H9 (cell line): ENCODE results near the gene VEZT. TPM values are rescaled to one million over a fixed set of nuclear protein-coding genes. Genes with fewer than 3 reads are reported as not detected.

Experiments
- DNase-seq: peaks from one replicate; pipeline ENCODE4 v3.0.0-alpha.2; 2017
- H2AFZ ChIP-seq: one replicate; pipeline ENCODE4 v1.6.1; 2013; ENCODE audit warnings: mild to moderate bottlenecking, low read length, control low read depth, moderate library complexity
- H2AK5ac ChIP-seq: 2 replicates; pipeline ENCODE4 v1.6.1; 2013; ENCODE audit warnings: low read length, control low read depth, mixed read lengths; ENCODE audit not compliant: insufficient read length
- H2BK120ac ChIP-seq: one replicate; pipeline ENCODE4 v1.6.1; 2013; ENCODE audit warnings: low read depth, mild to moderate bottlenecking, low read length, control low read depth, inconsistent platforms; ENCODE audit not compliant: poor library complexity, severe bottlenecking
- H2BK12ac ChIP-seq: 2 replicates; pipeline ENCODE4 v1.6.1; 2013; ENCODE audit warnings: low read length, control low read depth, mixed read lengths, low read depth; ENCODE audit not compliant: insufficient read length
- H2BK15ac ChIP-seq: 2 replicates; pipeline ENCODE4 v1.6.1; 2013; ENCODE audit warnings: low read depth, low read length, control low read depth
- H2BK20ac ChIP-seq: one replicate; pipeline ENCODE4 v1.6.1; 2013; ENCODE audit warnings: low read depth, mild to moderate bottlenecking, low read length, control low read depth, inconsistent platforms; ENCODE audit not compliant: poor library complexity, severe bottlenecking
- H2BK5ac ChIP-seq: 2 replicates; pipeline ENCODE4 v1.6.1; 2013; ENCODE audit warnings: low read length, control low read depth, mixed read lengths; ENCODE audit not compliant: insufficient read length
- H3K14ac ChIP-seq: 2 replicates; pipeline ENCODE4 v1.6.1; 2013; ENCODE audit warnings: low read length, control low read depth; ENCODE audit not compliant: insufficient read depth
- H3K18ac ChIP-seq: 2 replicates; pipeline ENCODE4 v1.6.1; 2013; ENCODE audit warnings: low read depth, mild to moderate bottlenecking, mixed read lengths, low read length, control low read depth; ENCODE audit not compliant: insufficient read length
- H3K23ac ChIP-seq: 2 replicates; pipeline ENCODE4 v1.6.1; 2013; ENCODE audit warnings: low read length, control low read depth, mixed read lengths, low read depth; ENCODE audit not compliant: insufficient read length
- H3K23me2 ChIP-seq: 2 replicates; pipeline ENCODE4 v1.6.1; 2013; ENCODE audit warnings: low read depth, mild to moderate bottlenecking, mixed read lengths, low read length, control low read depth; ENCODE audit not compliant: insufficient read length, poor library complexity, severe bottlenecking
- H3K27ac ChIP-seq: 2 replicates; pipeline ENCODE4 v1.5.1; 2013; ENCODE audit warnings: low read length, control low read depth, mixed read lengths, low read depth; ENCODE audit not compliant: insufficient read length
- H3K27me3 ChIP-seq: 2 replicates; pipeline ENCODE4 v1.6.1; 2013; ENCODE audit warnings: low read length, control low read depth, inconsistent platforms; ENCODE audit not compliant: insufficient read depth
- H3K4ac ChIP-seq: 2 replicates; pipeline ENCODE4 v1.6.1; 2013; ENCODE audit warnings: low read depth, mild to moderate bottlenecking, control low read depth, inconsistent platforms, low read length, moderate library complexity
- H3K4me1 ChIP-seq: 2 replicates; pipeline ENCODE4 v1.6.1; 2013; ENCODE audit warnings: low read length, control low read depth, inconsistent platforms; ENCODE audit not compliant: insufficient read depth
- H3K4me2 ChIP-seq: 2 replicates; pipeline ENCODE4 v1.6.1; 2013; ENCODE audit warnings: low read length, control low read depth, mixed read lengths; ENCODE audit not compliant: insufficient read length, insufficient read depth
- H3K56ac ChIP-seq: 2 replicates; pipeline ENCODE4 v1.6.1; 2013; ENCODE audit warnings: low read depth, mild to moderate bottlenecking, mixed read lengths, low read length, control low read depth; ENCODE audit not compliant: insufficient read length
- H3K79me1 ChIP-seq: 2 replicates; pipeline ENCODE4 v1.6.1; 2013; ENCODE audit warnings: low read depth, mild to moderate bottlenecking, moderate library complexity, low read length, control low read depth, inconsistent platforms; ENCODE audit not compliant: insufficient read depth, poor library complexity, severe bottlenecking
- H3K79me2 ChIP-seq: 2 replicates; pipeline ENCODE4 v1.6.1; 2013; ENCODE audit warnings: low read length, control low read depth, inconsistent platforms; ENCODE audit not compliant: insufficient read depth
- H3K9ac ChIP-seq: 2 replicates; pipeline ENCODE4 v1.6.1; 2013; ENCODE audit warnings: low read length, control low read depth, mixed read lengths; ENCODE audit not compliant: insufficient read length; ENCODE audit errors: extremely low read depth
- H3K9me3 ChIP-seq: one replicate; pipeline ENCODE4 v1.6.1; 2013; ENCODE audit warnings: low read depth, low read length, inconsistent platforms; ENCODE audit not compliant: control insufficient read depth
- H3T11ph ChIP-seq: one replicate; pipeline ENCODE4 v1.6.1; 2013; ENCODE audit warnings: mild to moderate bottlenecking, low read length, control low read depth, inconsistent platforms
- H4K20me1 ChIP-seq: one replicate; pipeline ENCODE4 v1.6.1; 2013; ENCODE audit not compliant: control insufficient read depth, insufficient read length, insufficient read depth
- H4K5ac ChIP-seq: 2 replicates; pipeline ENCODE4 v1.6.1; 2013; ENCODE audit warnings: low read depth, mild to moderate bottlenecking, mixed read lengths, low read length, control low read depth; ENCODE audit not compliant: insufficient read length
- H4K8ac ChIP-seq: replicated peaks from 2 replicates; pipeline ENCODE4 v1.6.1; 2013; ENCODE audit warnings: low read length, control low read depth, mixed read lengths, low read depth; ENCODE audit not compliant: insufficient read length
- H4K91ac ChIP-seq: 2 replicates; pipeline ENCODE4 v1.6.1; 2013; ENCODE audit warnings: low read depth, mild to moderate bottlenecking, moderate library complexity, mixed read lengths, low read length, control low read depth; ENCODE audit not compliant: insufficient read length
- H3K27ac Mint-ChIP-seq, 3 experiments: 2 replicates in 2 of 3; 3 replicates in 1 of 3; pipeline ENCODE4 v1.8.0; 2020 to 2021; ENCODE audit warnings: mixed read lengths in 3 of 3, mild to moderate bottlenecking in 1 of 3, moderate library complexity in 1 of 3
- H3K27me3 Mint-ChIP-seq: 2 replicates; pipeline ENCODE4 v1.8.0; 2021; ENCODE audit warnings: low read depth, mild to moderate bottlenecking, moderate library complexity, mixed read lengths
- H3K36me3 Mint-ChIP-seq, 3 experiments: 2 replicates in 2 of 3; 3 replicates in 1 of 3; pipeline ENCODE4 v1.8.0; 2020 to 2021; ENCODE audit warnings: low read depth in 3 of 3, mixed read lengths in 3 of 3; ENCODE audit not compliant: insufficient read depth in 1 of 3
- H3K4me1 Mint-ChIP-seq, 2 experiments: 2 replicates each; pipeline ENCODE4 v1.8.0; 2020; ENCODE audit warnings: mixed read lengths in 2 of 2
- H3K4me3 Mint-ChIP-seq, 2 experiments: 2 replicates in 1 of 2; 3 replicates in 1 of 2; pipeline ENCODE4 v1.8.0; 2020 to 2021; ENCODE audit warnings: mild to moderate bottlenecking in 2 of 2, mixed read lengths in 2 of 2, moderate library complexity in 1 of 2
- H3K9me3 Mint-ChIP-seq, 2 experiments: 2 replicates in 1 of 2; 3 replicates in 1 of 2; pipeline ENCODE4 v1.8.0; 2020; ENCODE audit warnings: mild to moderate bottlenecking in 2 of 2, mixed read lengths in 2 of 2, moderate library complexity in 1 of 2
- WGBS: extraction: QIAGEN DNeasy Blood & Tissue Kit; methylation state at CpG from one replicate; pipeline ENCODE4 v1.1.7; 2013; ENCODE audit warnings: missing lambda C conversion rate, low lambda C conversion rate, mixed read lengths; ENCODE audit not compliant: insufficient read length; ENCODE audit errors: extremely low coverage; 5-methylcytosine and 5-hydroxymethylcytosine counted together
- total RNA-seq: library from RNA; stranded (reverse); gene quantifications from 2 replicates; pipeline ENCODE4 v1.2.1, GENCODE V29; 2021
- TF ChIP-seq, protein P1 (sequence below): fragments of 200-600 bp; sonication (generic); conservative IDR thresholded peaks from 3 replicates; pipeline ENCODE4 v1.8.0; 2021; ENCODE audit warnings: antibody characterized with exemption, mild to moderate bottlenecking

Gene VEZT
- total RNA-seq, 1 experiment from 2014 or later, result 69.8 TPM

DNA sequence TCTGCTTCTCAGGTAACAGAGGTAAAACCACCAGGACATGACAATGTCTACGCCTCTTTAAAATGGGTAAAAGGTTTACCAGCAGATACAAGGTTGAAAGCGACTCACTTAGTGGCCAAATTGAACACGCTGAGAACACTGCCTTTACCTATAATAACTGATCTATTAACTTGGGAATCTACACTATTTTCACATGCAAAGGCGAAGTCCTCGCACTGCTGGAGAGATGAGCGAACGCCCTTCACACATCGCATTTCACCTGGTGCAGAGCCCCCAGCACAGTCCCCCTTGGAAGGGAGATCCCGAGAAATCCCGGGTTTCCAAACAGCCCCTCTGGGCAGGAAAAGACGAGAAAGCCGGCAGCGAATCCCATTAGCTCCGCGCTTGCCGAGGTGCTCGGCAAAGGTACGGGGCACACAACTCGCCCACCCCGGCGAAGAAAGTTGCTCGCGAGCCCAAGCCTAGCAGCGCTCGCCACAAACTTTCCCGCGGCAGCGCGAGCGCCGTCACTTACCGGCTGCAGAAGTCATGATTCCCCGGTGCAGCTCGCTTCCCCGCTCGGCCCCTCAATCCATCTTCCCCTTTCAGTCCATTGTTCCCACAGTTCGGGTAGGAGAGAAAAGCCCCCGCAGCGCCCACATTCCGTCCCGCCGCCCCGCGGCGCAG lies 763 bp upstream of the VEZT start:
- H3K4ac ChIP-seq, result peak overlapping the region; percentile 74; the same call in 1 of the 2 replicates
- H3K4me3 Mint-ChIP-seq, result peak overlapping the region; percentile 82 to 94
- no peaks in the 10 kb centered on the region for H4K20me1 ChIP-seq
- H3K27ac ChIP-seq, result peak overlapping the region; percentile 61
- peaks cover 48 to 53% of the 10 kb centered on the region in 2 experiments for H3K4me1 Mint-ChIP-seq
- no peak overlapping the region for H2BK12ac ChIP-seq
- H3K79me1 ChIP-seq, result no peaks in the 10 kb centered on the region
- H3K4me1 ChIP-seq, result no peaks in the 10 kb centered on the region
- peaks cover 34% of the 10 kb centered on the region; the same call in 1 of the 2 replicates for H3K79me2 ChIP-seq
- no peak overlapping the region for H2BK120ac ChIP-seq
- H4K5ac ChIP-seq, result no peak overlapping the region
- peak overlapping the region; percentile 82 for H3K4me2 ChIP-seq
- peak overlapping the region; percentile 22 for H2BK5ac ChIP-seq
- H3T11ph ChIP-seq, result peak overlapping the region; percentile 20
- H2AFZ ChIP-seq, result peak overlapping the region; percentile 72
- H2BK20ac ChIP-seq, result no peak overlapping the region
- no CpG with 5 or more reads among the region's 45 CpGs for WGBS
- H3K27me3 Mint-ChIP-seq, result no peaks in the 10 kb centered on the region
- peak overlapping the region; percentile 96 for H3K9ac ChIP-seq
- peak overlapping the region; percentile 94 to 99 (median 99) for H3K27ac Mint-ChIP-seq
- H3K18ac ChIP-seq, result peak overlapping the region; percentile 90
- no peak overlapping the region for H4K91ac ChIP-seq
- no peak overlapping the region for H3K23ac ChIP-seq
- no peaks in the 10 kb centered on the region for H3K9me3 ChIP-seq
- no peaks in the 10 kb centered on the region for H3K9me3 Mint-ChIP-seq
- TF ChIP-seq, protein P1, sequence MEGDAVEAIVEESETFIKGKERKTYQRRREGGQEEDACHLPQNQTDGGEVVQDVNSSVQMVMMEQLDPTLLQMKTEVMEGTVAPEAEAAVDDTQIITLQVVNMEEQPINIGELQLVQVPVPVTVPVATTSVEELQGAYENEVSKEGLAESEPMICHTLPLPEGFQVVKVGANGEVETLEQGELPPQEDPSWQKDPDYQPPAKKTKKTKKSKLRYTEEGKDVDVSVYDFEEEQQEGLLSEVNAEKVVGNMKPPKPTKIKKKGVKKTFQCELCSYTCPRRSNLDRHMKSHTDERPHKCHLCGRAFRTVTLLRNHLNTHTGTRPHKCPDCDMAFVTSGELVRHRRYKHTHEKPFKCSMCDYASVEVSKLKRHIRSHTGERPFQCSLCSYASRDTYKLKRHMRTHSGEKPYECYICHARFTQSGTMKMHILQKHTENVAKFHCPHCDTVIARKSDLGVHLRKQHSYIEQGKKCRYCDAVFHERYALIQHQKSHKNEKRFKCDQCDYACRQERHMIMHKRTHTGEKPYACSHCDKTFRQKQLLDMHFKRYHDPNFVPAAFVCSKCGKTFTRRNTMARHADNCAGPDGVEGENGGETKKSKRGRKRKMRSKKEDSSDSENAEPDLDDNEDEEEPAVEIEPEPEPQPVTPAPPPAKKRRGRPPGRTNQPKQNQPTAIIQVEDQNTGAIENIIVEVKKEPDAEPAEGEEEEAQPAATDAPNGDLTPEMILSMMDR, result no peak
- no peak overlapping the region for H4K8ac ChIP-seq
- H3K27me3 ChIP-seq, result no peaks in the 10 kb centered on the region
- H2BK15ac ChIP-seq, result no peak overlapping the region
- peaks cover 9% of the 10 kb centered on the region for H3K23me2 ChIP-seq
- peaks cover 3 to 15% (median 9%) of the 10 kb centered on the region in 3 experiments; a peak in 6 of 7 replicates for H3K36me3 Mint-ChIP-seq
- peak overlapping the region; percentile 95 for H3K14ac ChIP-seq
- no peak for DNase-seq
- H3K56ac ChIP-seq, result peak overlapping the region; percentile 56
- H2AK5ac ChIP-seq, result no peak overlapping the region
